Measurements from ENCODE around the gene EARS2.

EARS2 gene

GRCh38 chr16:23482778-23483177, 74.4 kb downstream of the EARS2 start:
- no peak for TF ChIP-seq POLR2A (IDR thresholded peaks at IDR 0.05; ENCODE audit: low read depth, low read length)
- no peak for DNase-seq (ENCODE audit: insufficient read length, low spot score)
- no peak for FAIRE-seq

GRCh38 chr16:23480257-23480656, 76.9 kb downstream of the EARS2 start:
- no peak for FAIRE-seq
- DNase-seq (ENCODE audit: insufficient read length, low spot score): no peak
- TF ChIP-seq POLR2A (IDR thresholded peaks at IDR 0.05; ENCODE audit: low read depth, low read length): no peak

GRCh38 chr16:23479138-23479537, 78.0 kb downstream of the EARS2 start:
- no peak for DNase-seq (ENCODE audit: insufficient read length, low spot score)
- no peak for TF ChIP-seq POLR2A (IDR thresholded peaks at IDR 0.05; ENCODE audit: low read depth, low read length)
- FAIRE-seq: no peak

- DNase-seq (ENCODE audit: insufficient read length, low spot score): no peak
- no peak for FAIRE-seq
- TF ChIP-seq POLR2A (IDR thresholded peaks at IDR 0.05; ENCODE audit: low read depth, low read length): no peak
Observed at GRCh38 chr16:23478566-23478965, 78.6 kb downstream of the EARS2 start.

- TF ChIP-seq POLR2A (IDR thresholded peaks at IDR 0.05; ENCODE audit: low read depth, low read length): no peak
- FAIRE-seq: no peak
- DNase-seq (ENCODE audit: insufficient read length, low spot score): no peak
Observed at GRCh38 chr16:23476289-23476688, 80.9 kb downstream of the EARS2 start.

Measured in H54 (cell line).